SKM-1 (cell line): ENCODE results near the gene CFB.
A peak's percentile ranks its signal among the peaks of the same experiment; 100 is the strongest.
"Not testable (repeated sequence)": the region's sequence is repeated elsewhere in the genome, so short reads cannot be mapped to it uniquely, and the experiment has no call there.

Source experiments
- DNase-seq: peaks from one replicate; lab custom pipeline; 2025; ENCODE audit not compliant: unreplicated experiment; lab: John Stamatoyannopoulos, UW

Gene CFB

DNA sequence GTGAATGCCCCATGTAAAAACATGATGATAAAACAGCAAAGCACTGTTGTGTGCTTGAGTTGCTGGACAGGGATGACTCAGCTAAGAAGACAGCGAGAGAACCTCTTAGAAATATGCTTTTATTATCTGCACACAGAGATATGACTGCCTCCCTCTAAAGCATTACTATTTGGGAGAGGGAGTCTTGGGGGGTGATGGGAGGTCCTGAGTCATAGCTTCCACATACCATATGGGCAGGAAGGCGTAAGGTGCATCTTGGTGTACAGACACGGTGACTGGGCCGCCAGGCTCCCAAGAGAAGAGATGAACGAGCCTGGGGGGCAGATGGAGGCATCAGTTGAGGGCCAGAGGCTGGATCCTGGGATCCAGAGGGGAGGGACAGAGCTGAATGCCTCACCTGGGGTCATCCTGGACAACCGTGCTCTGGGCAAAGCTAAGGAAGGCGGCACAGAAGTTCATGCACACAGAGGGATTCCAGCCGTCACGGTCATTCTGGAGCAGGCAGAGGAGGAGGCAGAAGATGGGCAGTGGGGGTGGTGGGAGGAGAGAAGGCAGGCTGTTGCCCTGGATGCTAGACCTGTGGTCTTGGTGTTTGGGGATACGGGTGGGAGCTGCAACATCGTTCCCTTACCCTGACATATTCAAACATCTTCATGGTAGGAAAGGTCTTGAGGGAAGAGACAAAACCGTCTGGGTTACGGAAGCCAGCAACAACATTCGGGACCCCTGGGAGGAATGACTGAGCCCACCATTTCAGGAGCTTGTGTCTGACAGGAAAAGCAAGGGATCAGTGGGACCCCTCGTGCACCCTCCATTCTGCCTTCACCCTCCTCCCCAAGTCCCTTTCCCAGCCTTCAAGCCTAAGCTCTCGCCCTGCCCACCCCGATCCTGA is 24.1 kb downstream of the CFB start:
- no peak for DNase-seq

DNA sequence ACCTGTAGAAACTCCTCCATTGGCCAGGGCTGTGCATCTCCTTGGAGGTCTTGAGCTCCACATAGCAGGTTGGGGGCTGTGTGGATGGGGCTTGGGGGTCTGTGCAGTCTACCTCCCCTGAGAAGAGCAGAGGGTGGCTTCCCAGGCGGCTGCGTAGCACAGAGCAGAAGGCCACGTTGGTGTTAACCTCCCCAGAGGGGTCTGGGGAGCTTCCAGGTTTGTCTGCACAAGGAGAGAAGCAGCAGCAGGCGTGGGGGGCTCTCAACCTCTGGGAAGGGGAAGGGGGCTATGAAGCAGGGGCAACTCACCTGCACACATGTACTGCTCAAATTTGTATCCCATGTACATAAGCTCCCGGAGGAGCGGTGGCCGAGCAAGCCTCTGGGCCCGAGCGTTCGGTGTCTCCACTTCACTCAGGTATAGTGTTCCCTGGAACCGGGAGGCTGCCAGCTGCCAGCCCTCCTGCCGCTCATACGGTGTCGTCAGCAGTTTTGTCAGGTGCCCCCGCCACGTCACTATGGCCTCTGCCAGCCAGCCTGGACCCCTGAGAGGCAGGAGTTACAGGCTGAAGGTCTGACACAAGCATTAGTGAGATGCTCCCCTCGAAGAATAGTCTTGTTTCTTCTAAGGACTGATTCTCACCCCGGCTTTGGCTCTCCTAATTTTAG is 24.8 kb downstream of the CFB start:
- DNase-seq, result no peak

- no peak for DNase-seq
These were observed 25.5 kb downstream of the CFB start for GRCh38 chr6:31971279-31971992.

- DNase-seq, result peak; percentile 98
These were observed 26.3 kb downstream of the CFB start, which contains the start of gene DXO for GRCh38 chr6:31971993-31972708. TSS of gene DXO (minus strand) at chr6:31972138. CDS start at chr6:31971675, 463 bp downstream.

- DNase-seq, result no peak
These were observed 26.9 kb downstream of the CFB start for GRCh38 chr6:31972709-31973350.

DNA sequence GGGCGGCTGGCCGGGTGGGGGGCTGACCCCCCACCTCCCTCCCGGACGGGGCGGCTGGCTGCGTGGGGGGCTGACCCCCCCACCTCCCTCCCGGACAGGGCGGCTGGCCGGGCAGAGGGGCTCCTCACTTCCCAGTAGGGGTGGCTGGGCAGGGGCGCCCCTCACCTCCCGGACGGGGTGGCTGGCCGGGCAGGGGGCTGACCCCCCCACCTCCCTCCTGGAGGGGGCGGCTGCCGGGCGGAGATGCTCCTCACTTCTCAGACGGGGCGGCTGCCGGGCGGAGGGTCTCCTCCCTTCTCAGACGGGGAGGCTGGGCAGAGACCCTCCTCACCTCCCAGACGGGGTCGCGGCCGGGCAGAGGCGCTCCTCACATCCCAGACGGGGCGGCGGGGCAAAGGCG is 30.2 kb downstream of the CFB start:
- not testable (repeated sequence) for DNase-seq

GRCh38 chr6:31977816-31978431 is 32.0 kb downstream of the CFB start:
- no peak for DNase-seq

DNA sequence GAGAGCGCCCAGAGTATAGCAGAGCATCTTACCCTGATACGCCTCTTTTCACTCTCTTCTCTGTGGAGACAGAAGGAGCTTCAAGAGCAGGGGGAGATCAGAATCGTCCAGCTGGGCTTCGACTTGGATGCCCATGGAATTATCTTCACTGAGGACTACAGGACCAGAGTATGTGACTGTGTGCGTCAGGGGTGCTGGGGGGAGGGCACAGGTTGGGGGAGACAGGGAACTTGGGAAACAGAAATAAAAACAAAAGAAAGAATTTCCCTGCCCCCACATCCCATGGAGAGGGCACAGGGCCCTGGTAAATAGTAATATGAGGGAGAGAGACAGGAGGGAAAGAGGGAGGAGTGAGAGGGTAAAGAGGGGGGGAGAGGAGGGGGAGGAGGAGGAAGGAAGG is 32.9 kb downstream of the CFB start:
- no peak for DNase-seq

DNA sequence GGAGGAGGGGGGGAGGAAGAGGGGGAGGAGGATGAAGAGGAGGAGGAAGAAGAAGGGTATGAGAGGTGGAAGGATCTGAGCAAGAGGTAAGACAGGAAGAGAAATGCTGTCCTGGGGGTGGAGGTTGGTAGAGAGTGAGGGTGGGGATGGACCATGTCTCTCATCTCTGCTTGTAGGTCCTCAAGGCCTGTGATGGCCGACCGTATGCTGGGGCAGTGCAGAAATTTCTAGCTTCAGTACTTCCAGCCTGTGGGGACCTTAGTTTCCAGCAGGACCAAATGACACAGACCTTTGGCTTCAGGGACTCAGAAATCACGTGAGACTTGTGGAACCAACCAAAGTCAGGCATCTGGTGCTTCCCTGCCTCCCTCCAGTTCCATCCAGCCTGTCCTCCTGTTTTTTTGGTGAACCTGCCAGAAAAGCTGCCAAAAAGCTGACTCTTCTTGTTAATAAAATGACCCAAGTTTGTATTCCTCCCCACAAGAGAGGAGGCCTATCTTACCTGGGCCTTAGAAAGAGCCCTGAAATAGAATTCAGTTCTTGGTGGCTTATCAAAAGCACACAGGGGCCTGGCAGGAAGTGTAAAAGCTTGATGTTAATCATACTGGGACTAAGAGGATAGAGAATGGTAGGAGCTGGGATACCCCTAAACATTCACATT is 33.5 kb downstream of the CFB start:
- no peak for DNase-seq

- DNase-seq, result not testable (repeated sequence)
These were observed 34.4 kb downstream of the CFB start for GRCh38 chr6:31980195-31980876.

- DNase-seq, result not testable (repeated sequence)
These were observed 35.1 kb downstream of the CFB start for GRCh38 chr6:31980998-31981397.

DNA sequence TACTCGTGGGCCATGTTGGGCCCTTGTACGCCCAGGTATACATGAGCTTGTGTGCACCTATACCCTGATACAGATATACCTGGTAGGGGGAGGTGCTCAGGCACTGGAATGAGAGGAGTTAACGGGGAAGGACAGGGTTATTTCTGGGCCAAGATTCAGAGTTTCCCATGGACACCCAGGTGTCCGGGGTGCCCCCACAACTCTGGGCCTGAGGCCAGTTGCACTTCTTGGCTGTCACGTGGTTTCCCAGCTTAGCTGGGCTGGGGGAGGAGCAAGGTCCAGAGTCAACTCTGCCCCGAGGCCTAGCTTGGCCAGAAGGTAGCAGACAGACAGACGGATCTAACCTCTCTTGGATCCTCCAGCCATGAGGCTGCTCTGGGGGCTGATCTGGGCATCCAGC is 35.8 kb downstream of the CFB start, which contains the start of gene C4A:
Gene C4A (plus strand): TSS at position 314 of the 400 bp plus-strand sequence. CDS start 51 bp downstream, at position 365.
- DNase-seq, result not testable (repeated sequence)

- not testable (repeated sequence) for DNase-seq
These were observed 43.5 kb downstream of the CFB start for GRCh38 chr6:31989363-31989762.

- not testable (repeated sequence) for DNase-seq
These were observed 48.5 kb downstream of the CFB start for GRCh38 chr6:31994421-31994820.

GRCh38 chr6:31996385-31996784 is 50.5 kb downstream of the CFB start:
- not testable (repeated sequence) for DNase-seq
